Endothelial cell of umbilical vein (primary cell): ENCODE results near the gene PACSIN2. TPM values are rescaled to one million over a fixed set of nuclear protein-coding genes. Genes with fewer than 3 reads are reported as not detected.

Experiments used
- BruUV-seq: library from RNA; stranded (reverse); fragments of 400-500 nt; replicated peaks from 2 replicates; lab custom pipeline; 2021; lab: Mats Ljungman, UMichigan
- CTCF ChIA-PET: fragments of 300-600, 350-600 bp; sonication (Branson Sonifier 250); formaldehyde crosslinking; loops from one replicate; lab custom pipeline; 2021; ENCODE audit warnings: antibody characterized with exemption, inconsistent platforms; lab: Charles Lee
- POLR2A ChIA-PET: fragments of 300-600, 350-600 bp; sonication (Branson Sonifier 250); formaldehyde crosslinking; loops from one replicate; lab custom pipeline; 2021; ENCODE audit warnings: antibody characterized with exemption, inconsistent platforms; lab: Charles Lee
- DNase-seq: peaks from one replicate; pipeline ENCODE4 v3.0.0-alpha.2; 2011; ENCODE audit warnings: low read depth, low spot score
- FAIRE-seq: peaks from 2 replicates; lab custom pipeline; 2011; peaks lifted over from hg19 to GRCh38; lab: Jason Lieb, UNC
- H2AFZ ChIP-seq: 2 replicates; pipeline ENCODE4 v1.6.0; 2012; ENCODE audit warnings: low read depth, low read length, control low read depth, inconsistent platforms
- H3K27ac ChIP-seq: 2 replicates; pipeline ENCODE4 v1.5.1; 2011; ENCODE audit warnings: low read depth, mild to moderate bottlenecking, control low read depth, low read length, moderate library complexity; ENCODE audit not compliant: insufficient read depth
- H3K27me3 ChIP-seq, 2 experiments: 2 replicates each; pipeline versions ENCODE4 v1.6.0 to v1.6.1; 2011; ENCODE audit warnings: low read length in 2 of 2, mixed read lengths in 1 of 2; ENCODE audit not compliant: control insufficient read depth in 2 of 2, insufficient read depth in 2 of 2
- H3K36me3 ChIP-seq, 2 experiments: 2 replicates in 1 of 2; 3 replicates in 1 of 2; pipeline ENCODE4 v1.5.1; 2011; ENCODE audit warnings: low read length in 2 of 2, mild to moderate bottlenecking in 1 of 2, moderate library complexity in 1 of 2; ENCODE audit not compliant: control insufficient read depth in 2 of 2, insufficient read depth in 2 of 2; ENCODE audit errors: extremely low read depth in 1 of 2
- H3K4me1 ChIP-seq: 3 replicates; pipeline ENCODE4 v1.5.1; 2011; ENCODE audit warnings: mild to moderate bottlenecking, low read length; ENCODE audit not compliant: control insufficient read depth, insufficient read depth; ENCODE audit errors: extremely low read depth
- H3K4me2 ChIP-seq: 2 replicates; pipeline ENCODE4 v1.6.1; 2011; ENCODE audit warnings: low read length, control low read depth, mixed read lengths; ENCODE audit not compliant: insufficient read depth
- H3K4me3 ChIP-seq, 3 experiments: fragments of 200-600 bp in 1 of 3; sonication (generic), shearing (Covaris generic) in 1 of 3; replicated peaks in 1 of 3; 2 replicates each; pipeline ENCODE4 v1.5.1; 2011 to 2016; ENCODE audit warnings: control low read depth in 3 of 3, low read length in 3 of 3, mild to moderate bottlenecking in 2 of 3, inconsistent platforms in 1 of 3, low read depth in 1 of 3, moderate library complexity in 1 of 3; ENCODE audit not compliant: insufficient read depth in 1 of 3
- H3K79me2 ChIP-seq: 2 replicates; pipeline ENCODE4 v1.6.0; 2012; ENCODE audit warnings: low read length, inconsistent platforms; ENCODE audit not compliant: control insufficient read depth, insufficient read depth
- H3K9ac ChIP-seq: replicated peaks from 2 replicates; pipeline ENCODE3; 2011; ENCODE audit warnings: low read length, control low read depth; ENCODE audit not compliant: insufficient read depth; ENCODE audit errors: extremely low read depth
- H3K9me1 ChIP-seq: replicated peaks from 3 replicates; pipeline ENCODE4 v1.6.0; 2011; ENCODE audit warnings: mild to moderate bottlenecking, low read length; ENCODE audit not compliant: control insufficient read depth, insufficient read depth; ENCODE audit errors: extremely low read depth
- H3K9me3 ChIP-seq: replicated peaks from 2 replicates; pipeline ENCODE4 v1.5.1; 2012; ENCODE audit warnings: low read length, inconsistent platforms; ENCODE audit not compliant: control insufficient read depth, insufficient read depth
- H4K20me1 ChIP-seq: replicated peaks from 2 replicates; pipeline ENCODE3; 2011; ENCODE audit warnings: mild to moderate bottlenecking, low read length; ENCODE audit not compliant: control insufficient read depth, insufficient read depth; ENCODE audit errors: extremely low read depth
- CTCF ChIP-seq, 2 donors: IDR thresholded peaks; 1 replicate in 1 of 2; 2 replicates in 1 of 2; pipeline ENCODE4 v1.5.1; 2011; ENCODE audit warnings: low read length in 2 of 2, mild to moderate bottlenecking in 2 of 2, moderate library complexity in 2 of 2, control low read depth in 1 of 2, inconsistent platforms in 1 of 2, low read depth in 1 of 2; ENCODE audit not compliant: insufficient read depth in 1 of 2; ENCODE audit errors: extremely low read depth in 1 of 2
- EZH2 ChIP-seq: IDR thresholded peaks from 2 replicates; pipeline ENCODE4 v1.6.1; 2012; ENCODE audit warnings: borderline replicate concordance, low read depth, mild to moderate bottlenecking, moderate library complexity, low read length, inconsistent platforms; ENCODE audit not compliant: severe bottlenecking
- FOS ChIP-seq: IDR thresholded peaks from 2 replicates; pipeline ENCODE4 v1.6.1; 2011; ENCODE audit warnings: mild to moderate bottlenecking, low read length, moderate library complexity, borderline replicate concordance; ENCODE audit not compliant: insufficient read depth
- JUN ChIP-seq: IDR thresholded peaks from 2 replicates; pipeline ENCODE4 v1.6.1; 2011; ENCODE audit warnings: borderline replicate concordance, low read depth; ENCODE audit not compliant: insufficient read length, insufficient read depth
- POLR2AphosphoS5 ChIP-seq: IDR thresholded peaks from 2 replicates; pipeline ENCODE4 v1.6.1; 2012; ENCODE audit warnings: low read depth, mild to moderate bottlenecking, control low read depth, low read length, moderate library complexity; ENCODE audit not compliant: insufficient read depth
- dilution Hi-C: fragments of 300-500 bp; cut with MboI; formaldehyde crosslinking; loops from one replicate; pipeline ENCODE4 v1.15.0; 2019; ENCODE audit warnings: low sequenced_read_pairs; ENCODE audit not compliant: extremely low pct_ligation_motif_present
- intact Hi-C: fragments of 100-400 bp; cut with micrococcal nuclease; formaldehyde crosslinking; loops from one replicate; pipeline ENCODE4 v1.10.0; 2022
- polyA plus RNA-seq, 4 experiments: library from polyadenylated mRNA; depleted of rRNA in 3 of 4; stranded (reverse) in 3 of 4; unstranded in 1 of 4; fragments of >200 nt; gene quantifications; 2 replicates each; pipeline versions ENCODE4 v1.2.1 to v1.2.3, GENCODE V29; 2011 to 2012; ENCODE audit warnings: missing spikeins in 1 of 4
- total RNA-seq: library from RNA; stranded (reverse); gene quantifications from 2 replicates; pipeline ENCODE4 v1.2.3, GENCODE V29; 2021

The PACSIN2 gene
- total and polyA plus RNA-seq, 2 donors (not counting 3 experiments of a cell fraction or from before 2014, with no cell fraction given) = 46.2 to 64.5 TPM

GRCh38 chr22:42878561-42879305 is 136.2 kb downstream of the PACSIN2 start:
- Histone ChIP-seq H4K20me1 (no peaks in the 10 kb centered on the region), H3K4me1 (no peaks in the 10 kb centered on the region), H2AFZ (no peak overlapping the region), H3K9me1 (no peaks in the 10 kb centered on the region), H3K4me3 (no peak overlapping the region), H3K9me3 (no peaks in the 10 kb centered on the region), H3K9ac (no peak overlapping the region), H3K79me2 (no peaks in the 10 kb centered on the region), H3K36me3 (peaks cover 3 to 34% of the 10 kb centered on the region in 2 experiments), H3K4me2 (no peak overlapping the region), H3K27me3 (no peaks in the 10 kb centered on the region), H3K27ac (no peak overlapping the region)
- no TSS peak for BruUV-seq
- CTCF ChIA-PET = interaction anchor here (1.0 kb wide), 1 partner anchor 25 kb away, joined by 3 read pairs; no protein-coding TSS in a partner anchor
- POLR2A ChIA-PET = interaction anchor here (0.6 kb wide), 1 partner anchor 11 kb away, joined by 4 read pairs; no protein-coding TSS in a partner anchor
- no peak for DNase-seq
- TF ChIP-seq POLR2AphosphoS5 (no peak), EZH2 (no peak), JUN (no peak), CTCF (IDR thresholded peaks at IDR 0.05; ENCODE audit: extremely low read depth in 1 of 2, insufficient read depth in 1 of 2, low read depth in 1 of 2, low read length in 2 of 2) (no peak), FOS (no peak)
- FAIRE-seq = no peak
- intact Hi-C loops = no loop called here
- dilution Hi-C loops = no loop called here
